CD14-positive monocyte (primary cell): ENCODE results near the gene CYP4F11. TPM values are rescaled to one million over a fixed set of nuclear protein-coding genes. Genes with fewer than 3 reads are reported as not detected.

Experiments
- DNase-seq, 3 donors: peaks; one replicate each; pipeline ENCODE4 v3.0.0-alpha.2; 2011 to 2022
- H2AFZ ChIP-seq: 2 replicates; pipeline ENCODE4 v1.6.0; 2012; ENCODE audit warnings: mild to moderate bottlenecking, low read depth, low read length, inconsistent platforms; ENCODE audit not compliant: insufficient read depth, poor library complexity, severe bottlenecking
- H3K27ac ChIP-seq, 2 donors: 1 replicate in 1 of 2; 2 replicates in 1 of 2; pipeline ENCODE4 v1.5.1; 2012 to 2013; ENCODE audit warnings: low read length in 2 of 2, control low read depth in 1 of 2, inconsistent platforms in 1 of 2, low read depth in 1 of 2, mild to moderate bottlenecking in 1 of 2
- H3K27me3 ChIP-seq, 2 donors: one replicate each; pipeline versions ENCODE4 v1.6.0 to v1.6.1; 2011 to 2013; ENCODE audit warnings: low read length in 2 of 2; ENCODE audit not compliant: control insufficient read depth in 2 of 2, insufficient read depth in 2 of 2
- H3K36me3 ChIP-seq, 2 donors: replicated peaks in 1 of 2; 1 replicate in 1 of 2; 2 replicates in 1 of 2; pipeline versions ENCODE4 v1.5.1 to v1.6.1; 2012 to 2013; ENCODE audit warnings: low read length in 2 of 2, control low read depth in 1 of 2, inconsistent platforms in 1 of 2, mild to moderate bottlenecking in 1 of 2; ENCODE audit not compliant: insufficient read depth in 2 of 2, control insufficient read depth in 1 of 2
- H3K4me1 ChIP-seq, 2 donors: 1 replicate in 1 of 2; 2 replicates in 1 of 2; pipeline versions ENCODE4 v1.5.1 to v1.6.1; 2012 to 2013; ENCODE audit warnings: low read length in 2 of 2, control low read depth in 1 of 2, inconsistent platforms in 1 of 2, mild to moderate bottlenecking in 1 of 2, moderate library complexity in 1 of 2; ENCODE audit not compliant: insufficient read depth in 2 of 2, control insufficient read depth in 1 of 2
- H3K4me2 ChIP-seq: replicated peaks from 2 replicates; pipeline ENCODE3; 2012; ENCODE audit warnings: low read length, moderate library complexity, mild to moderate bottlenecking; ENCODE audit not compliant: poor library complexity, severe bottlenecking; ENCODE audit errors: extremely low read depth
- H3K4me3 ChIP-seq, 3 experiments: fragments of 200-600 bp in 1 of 3; sonication (generic) in 1 of 3; replicated peaks in 1 of 3; 1 replicate in 2 of 3; 2 replicates in 1 of 3; pipeline ENCODE4 v1.5.1; 2011 to 2013; ENCODE audit warnings: low read length in 3 of 3, mild to moderate bottlenecking in 3 of 3, control low read depth in 2 of 3, low read depth in 2 of 3, inconsistent platforms in 1 of 3, moderate library complexity in 1 of 3
- H3K79me2 ChIP-seq: 2 replicates; pipeline ENCODE4 v1.6.0; 2012; ENCODE audit warnings: mild to moderate bottlenecking, control low read depth, inconsistent platforms, low read length, moderate library complexity; ENCODE audit not compliant: insufficient read depth
- H3K9ac ChIP-seq: 2 replicates; pipeline ENCODE4 v1.6.0; 2017; ENCODE audit warnings: low read length, mild to moderate bottlenecking; ENCODE audit not compliant: insufficient read depth, poor library complexity, severe bottlenecking
- H3K9me3 ChIP-seq, 2 donors: replicated peaks in 1 of 2; 1 replicate in 1 of 2; 2 replicates in 1 of 2; pipeline versions ENCODE4 v1.5.1 to v1.6.1; 2012 to 2013; ENCODE audit warnings: low read length in 2 of 2, control low read depth in 1 of 2; ENCODE audit not compliant: control insufficient read depth in 1 of 2, insufficient read depth in 1 of 2
- H4K20me1 ChIP-seq: 2 replicates; pipeline ENCODE4 v1.6.0; 2012; ENCODE audit warnings: mild to moderate bottlenecking, low read length, control low read depth, moderate library complexity; ENCODE audit not compliant: insufficient read depth
- H3K27ac Mint-ChIP-seq, 7 donors: one replicate each; pipeline ENCODE4 v1.8.0; 2020; ENCODE audit warnings: mild to moderate bottlenecking in 7 of 7, mixed read lengths in 7 of 7, moderate library complexity in 6 of 7, inconsistent platforms in 2 of 7
- H3K27me3 Mint-ChIP-seq, 3 donors: one replicate each; pipeline ENCODE4 v1.8.0; 2021 to 2022; ENCODE audit warnings: low read depth in 3 of 3, mild to moderate bottlenecking in 3 of 3, mixed read lengths in 3 of 3, moderate library complexity in 3 of 3, inconsistent platforms in 1 of 3
- H3K36me3 Mint-ChIP-seq, 2 donors: one replicate each; pipeline ENCODE4 v1.8.0; 2020; ENCODE audit warnings: mixed read lengths in 2 of 2, inconsistent platforms in 1 of 2, mild to moderate bottlenecking in 1 of 2
- H3K4me1 Mint-ChIP-seq: one replicate; pipeline ENCODE4 v1.8.0; 2020; ENCODE audit warnings: mild to moderate bottlenecking, mixed read lengths
- H3K4me3 Mint-ChIP-seq, 2 donors: one replicate each; pipeline ENCODE4 v1.8.0; 2020; ENCODE audit warnings: mild to moderate bottlenecking in 2 of 2, mixed read lengths in 2 of 2, moderate library complexity in 1 of 2
- H3K9me3 Mint-ChIP-seq, 7 donors: one replicate each; pipeline ENCODE4 v1.8.0; 2020 to 2022; ENCODE audit warnings: mixed read lengths in 7 of 7, mild to moderate bottlenecking in 6 of 7, moderate library complexity in 6 of 7, inconsistent platforms in 2 of 7
- WGBS: methylation state at CpG from one replicate; pipeline ENCODE4 v1.1.5; 2013; ENCODE audit warnings: missing lambda C conversion rate; ENCODE audit not compliant: insufficient coverage; 5-methylcytosine and 5-hydroxymethylcytosine counted together
- intact Hi-C, 2 donors: fragments of 100-400 bp; cut with micrococcal nuclease; formaldehyde crosslinking; loops; one replicate each; pipeline versions ENCODE4 v1.15.0 to v1.15.1; 2023
- polyA plus RNA-seq, 3 donors: library from polyadenylated mRNA; depleted of rRNA in 1 of 3; unstranded in 2 of 3; stranded (reverse) in 1 of 3; fragments of 300-500 nt in 2 of 3; fragments of >200 nt in 1 of 3; fragmentation: Illumina TruSeq in 2 of 3; gene quantifications; 1 replicate in 2 of 3; 2 replicates in 1 of 3; pipeline ENCODE4 v1.2.3, GENCODE V29; 2012 to 2021
- TF ChIP-seq, protein P1 (sequence below): fragments of 200-600 bp; IDR thresholded peaks from one replicate; pipeline ENCODE4 v1.8.0; 2022; ENCODE audit warnings: antibody characterized with exemption, mild to moderate bottlenecking

Gene CYP4F11
- polyA plus RNA-seq, 3 donors: not detected

GRCh38 chr19:15962319-15962718, 28.0 kb upstream of the CYP4F11 start:
- Mint-ChIP-seq H3K36me3 (no peaks in the 10 kb centered on the region), H3K4me1 (no peaks in the 10 kb centered on the region), H3K9me3 (peaks cover 0 to 7% (median 4%) of the 10 kb centered on the region in 7 donors), H3K4me3 (no peak overlapping the region), H3K27me3 (peaks cover 4 to 13% (median 6%) of the 10 kb centered on the region in 3 donors), H3K27ac (no peak overlapping the region)
- Histone ChIP-seq H3K9ac (no peak overlapping the region), H3K4me2 (no peak overlapping the region), H3K79me2 (no peaks in the 10 kb centered on the region), H3K36me3 (no peaks in the 10 kb centered on the region), H3K27ac (no peak overlapping the region), H3K4me1 (no peaks in the 10 kb centered on the region), H3K27me3 (no peaks in the 10 kb centered on the region), H4K20me1 (no peaks in the 10 kb centered on the region), H3K9me3 (peaks cover 0 to 6% of the 10 kb centered on the region in 2 donors), H3K4me3 (no peak overlapping the region), H2AFZ (no peak overlapping the region)
- intact Hi-C loops: no loop called here
- no peak for DNase-seq
- TF ChIP-seq, protein P1, sequence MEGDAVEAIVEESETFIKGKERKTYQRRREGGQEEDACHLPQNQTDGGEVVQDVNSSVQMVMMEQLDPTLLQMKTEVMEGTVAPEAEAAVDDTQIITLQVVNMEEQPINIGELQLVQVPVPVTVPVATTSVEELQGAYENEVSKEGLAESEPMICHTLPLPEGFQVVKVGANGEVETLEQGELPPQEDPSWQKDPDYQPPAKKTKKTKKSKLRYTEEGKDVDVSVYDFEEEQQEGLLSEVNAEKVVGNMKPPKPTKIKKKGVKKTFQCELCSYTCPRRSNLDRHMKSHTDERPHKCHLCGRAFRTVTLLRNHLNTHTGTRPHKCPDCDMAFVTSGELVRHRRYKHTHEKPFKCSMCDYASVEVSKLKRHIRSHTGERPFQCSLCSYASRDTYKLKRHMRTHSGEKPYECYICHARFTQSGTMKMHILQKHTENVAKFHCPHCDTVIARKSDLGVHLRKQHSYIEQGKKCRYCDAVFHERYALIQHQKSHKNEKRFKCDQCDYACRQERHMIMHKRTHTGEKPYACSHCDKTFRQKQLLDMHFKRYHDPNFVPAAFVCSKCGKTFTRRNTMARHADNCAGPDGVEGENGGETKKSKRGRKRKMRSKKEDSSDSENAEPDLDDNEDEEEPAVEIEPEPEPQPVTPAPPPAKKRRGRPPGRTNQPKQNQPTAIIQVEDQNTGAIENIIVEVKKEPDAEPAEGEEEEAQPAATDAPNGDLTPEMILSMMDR: no peak
- 47% methylated on average over 3 of the region's 6 CpGs for WGBS

DNA sequence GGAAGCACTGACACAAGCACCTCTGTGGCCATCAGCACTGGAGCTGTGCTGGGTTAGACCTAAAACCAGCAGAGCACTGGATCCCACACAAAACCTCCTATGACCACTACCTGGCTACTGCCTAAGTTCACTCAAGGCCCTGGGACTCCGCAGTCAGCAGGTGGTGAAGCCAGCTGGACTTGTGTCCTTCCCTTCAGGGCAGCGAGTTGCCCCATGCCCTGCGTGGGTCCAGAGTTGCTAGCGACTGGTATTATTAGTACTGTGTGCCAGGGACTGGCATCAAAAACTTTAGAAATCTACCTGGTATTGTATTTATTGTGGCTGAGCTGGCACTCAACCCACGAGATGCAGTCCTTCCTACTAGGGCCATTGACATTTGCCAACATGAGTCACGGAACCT, 20.5 kb upstream of the CYP4F11 start:
- H3K4me3 Mint-ChIP-seq: no peak overlapping the region
- H3K79me2 ChIP-seq: no peaks in the 10 kb centered on the region
- no peaks in the 10 kb centered on the region for H3K36me3 Mint-ChIP-seq
- intact Hi-C loops: no loop called here
- no peak overlapping the region for H2AFZ ChIP-seq
- no peaks in the 10 kb centered on the region for H3K4me1 ChIP-seq
- peaks cover 0 to 2% of the 10 kb centered on the region in 2 donors for H3K9me3 ChIP-seq
- no peak overlapping the region for H3K4me3 ChIP-seq
- no peak overlapping the region for H3K27ac Mint-ChIP-seq
- H3K27me3 ChIP-seq: peaks cover 2 to 6% of the 10 kb centered on the region in 2 donors
- DNase-seq: no peak
- H3K4me2 ChIP-seq: no peak overlapping the region
- no CpG with 5 or more reads among the region's 6 CpGs for WGBS
- no peak overlapping the region for H3K27ac ChIP-seq
- H3K36me3 ChIP-seq: no peaks in the 10 kb centered on the region
- H3K9ac ChIP-seq: no peak overlapping the region
- no peaks in the 10 kb centered on the region for H4K20me1 ChIP-seq
- H3K4me1 Mint-ChIP-seq: no peaks in the 10 kb centered on the region
- peaks cover 9 to 21% (median 16%) of the 10 kb centered on the region in 3 donors for H3K27me3 Mint-ChIP-seq
- TF ChIP-seq, protein P1: no peak
- H3K9me3 Mint-ChIP-seq: peaks cover 0 to 4% (median 0%) of the 10 kb centered on the region in 7 donors
